Tibial artery (tissue), 4 donors: ENCODE measurements around the gene ZC3HAV1L.

Experiments used
- DNase-seq, 2 donors: peaks; one replicate each; pipeline ENCODE4 v3.0.0-alpha.2; 2019
- H3K27ac ChIP-seq, 2 donors: fragments of 200-600 bp; sonication (generic) in 1 of 2; 1 replicate in 1 of 2; 2 replicates in 1 of 2; pipeline ENCODE4 v1.5.1; 2018 to 2019; ENCODE audit warnings: mild to moderate bottlenecking in 1 of 2
- H3K27me3 ChIP-seq, 2 donors: fragments of 200-600 bp; sonication (generic) in 1 of 2; one replicate each; pipeline versions ENCODE4 v1.5.1 to v1.6.0; 2016 to 2019
- H3K36me3 ChIP-seq, 3 donors: fragments of 200-600 bp; sonication (generic) in 2 of 3; one replicate each; pipeline ENCODE4 v1.5.1; 2016 to 2019; ENCODE audit warnings: mild to moderate bottlenecking in 2 of 3
- H3K4me1 ChIP-seq, 4 donors: fragments of 200-600 bp; sonication (generic) in 2 of 4; 1 replicate in 3 of 4; 2 replicates in 1 of 4; pipeline ENCODE4 v1.5.1; 2016 to 2019
- H3K4me3 ChIP-seq, 2 donors: fragments of 200-600 bp; sonication (generic) in 1 of 2; 1 replicate in 1 of 2; 2 replicates in 1 of 2; pipeline ENCODE4 v1.5.1; 2018 to 2019; ENCODE audit warnings: mild to moderate bottlenecking in 2 of 2
- H3K9me3 ChIP-seq, 3 donors: fragments of 200-600 bp; sonication (generic) in 1 of 3; one replicate each; pipeline ENCODE4 v1.5.1; 2016 to 2019
- intact Hi-C: fragments of 100-400 bp; cut with DNase I; formaldehyde crosslinking; loops from one replicate; pipeline ENCODE4 v1.15.0; 2023; ENCODE audit warnings: low total_unique reads
- TF ChIP-seq, protein P1 (sequence below), 2 experiments: fragments of 200-600 bp in 1 of 2; fragments of 450-650 bp in 1 of 2; IDR thresholded peaks; one replicate each; pipeline ENCODE4 v1.5.1; 2017 to 2019; ENCODE audit warnings: antibody characterized with exemption in 2 of 2, mild to moderate bottlenecking in 1 of 2, moderate library complexity in 1 of 2

The ZC3HAV1L gene

DNA sequence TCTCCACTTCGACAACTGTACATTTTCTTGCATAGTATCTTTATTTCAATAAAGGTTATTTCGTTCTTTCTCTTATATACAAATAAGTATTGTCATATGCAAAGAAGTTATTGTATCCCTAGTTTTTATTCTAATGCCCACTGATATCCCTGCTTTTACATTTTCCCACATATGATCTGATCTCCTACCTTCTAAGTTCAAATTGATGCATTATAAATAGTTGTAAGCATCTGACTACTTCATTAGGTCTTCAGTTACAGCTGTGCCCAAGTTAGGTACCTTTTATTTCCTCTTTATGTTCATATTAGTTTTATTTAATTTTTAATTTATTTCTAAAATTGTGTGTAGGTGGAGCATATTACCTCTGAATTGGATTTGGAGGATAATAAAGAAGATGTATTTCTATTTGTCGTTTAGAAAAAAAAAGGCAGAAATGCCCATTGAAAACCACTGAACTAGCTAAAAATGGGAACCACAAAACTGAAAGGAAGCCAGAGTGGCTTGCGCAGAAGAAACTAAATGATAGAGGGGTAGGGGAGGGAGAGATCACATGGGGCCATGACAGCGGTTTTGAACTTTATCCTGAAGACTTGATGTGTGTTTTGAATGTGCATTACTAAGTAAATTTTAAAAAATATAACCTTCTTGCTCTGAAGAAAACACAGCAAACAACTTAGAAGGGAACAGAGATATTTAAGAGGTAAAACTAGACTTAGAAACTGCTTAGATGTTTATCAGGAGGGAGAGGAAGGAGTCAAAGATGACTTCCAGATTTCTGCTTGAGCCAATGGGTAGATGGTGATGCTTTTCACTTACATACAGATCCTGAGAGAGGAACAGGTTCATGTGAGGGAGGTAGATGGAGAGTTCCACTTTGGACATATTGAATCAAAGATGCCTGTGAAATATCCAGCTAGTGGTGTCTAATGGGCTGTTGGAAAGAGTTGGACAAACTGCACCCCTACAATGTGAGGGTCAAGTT, 9.3 kb upstream of the ZC3HAV1L start:
- intact Hi-C loops = no loop called here
- Histone ChIP-seq H3K36me3 (peaks cover 23 to 57% (median 39%) of the 10 kb centered on the region in 3 donors), H3K9me3 (no peaks in the 10 kb centered on the region), H3K4me3 (no peak overlapping the region), H3K27ac (no peak overlapping the region), H3K27me3 (no peaks in the 10 kb centered on the region), H3K4me1 (no peaks in the 10 kb centered on the region)
- TF ChIP-seq, protein P1, sequence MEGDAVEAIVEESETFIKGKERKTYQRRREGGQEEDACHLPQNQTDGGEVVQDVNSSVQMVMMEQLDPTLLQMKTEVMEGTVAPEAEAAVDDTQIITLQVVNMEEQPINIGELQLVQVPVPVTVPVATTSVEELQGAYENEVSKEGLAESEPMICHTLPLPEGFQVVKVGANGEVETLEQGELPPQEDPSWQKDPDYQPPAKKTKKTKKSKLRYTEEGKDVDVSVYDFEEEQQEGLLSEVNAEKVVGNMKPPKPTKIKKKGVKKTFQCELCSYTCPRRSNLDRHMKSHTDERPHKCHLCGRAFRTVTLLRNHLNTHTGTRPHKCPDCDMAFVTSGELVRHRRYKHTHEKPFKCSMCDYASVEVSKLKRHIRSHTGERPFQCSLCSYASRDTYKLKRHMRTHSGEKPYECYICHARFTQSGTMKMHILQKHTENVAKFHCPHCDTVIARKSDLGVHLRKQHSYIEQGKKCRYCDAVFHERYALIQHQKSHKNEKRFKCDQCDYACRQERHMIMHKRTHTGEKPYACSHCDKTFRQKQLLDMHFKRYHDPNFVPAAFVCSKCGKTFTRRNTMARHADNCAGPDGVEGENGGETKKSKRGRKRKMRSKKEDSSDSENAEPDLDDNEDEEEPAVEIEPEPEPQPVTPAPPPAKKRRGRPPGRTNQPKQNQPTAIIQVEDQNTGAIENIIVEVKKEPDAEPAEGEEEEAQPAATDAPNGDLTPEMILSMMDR (IDR thresholded peaks at IDR 0.05) = no peak
- no peak for DNase-seq

GRCh38 chr7:139043823-139044812, 8.3 kb upstream of the ZC3HAV1L start:
- no peaks in the 10 kb centered on the region for H3K9me3 ChIP-seq
- H3K27ac ChIP-seq = no peak overlapping the region
- peaks cover 18 to 49% (median 30%) of the 10 kb centered on the region in 3 donors for H3K36me3 ChIP-seq
- no peak overlapping the region for H3K4me3 ChIP-seq
- no peak for DNase-seq
- TF ChIP-seq, protein P1 (IDR thresholded peaks at IDR 0.05) = no peak
- intact Hi-C loops = no loop called here
- no peaks in the 10 kb centered on the region for H3K4me1 ChIP-seq
- H3K27me3 ChIP-seq = no peaks in the 10 kb centered on the region

DNA sequence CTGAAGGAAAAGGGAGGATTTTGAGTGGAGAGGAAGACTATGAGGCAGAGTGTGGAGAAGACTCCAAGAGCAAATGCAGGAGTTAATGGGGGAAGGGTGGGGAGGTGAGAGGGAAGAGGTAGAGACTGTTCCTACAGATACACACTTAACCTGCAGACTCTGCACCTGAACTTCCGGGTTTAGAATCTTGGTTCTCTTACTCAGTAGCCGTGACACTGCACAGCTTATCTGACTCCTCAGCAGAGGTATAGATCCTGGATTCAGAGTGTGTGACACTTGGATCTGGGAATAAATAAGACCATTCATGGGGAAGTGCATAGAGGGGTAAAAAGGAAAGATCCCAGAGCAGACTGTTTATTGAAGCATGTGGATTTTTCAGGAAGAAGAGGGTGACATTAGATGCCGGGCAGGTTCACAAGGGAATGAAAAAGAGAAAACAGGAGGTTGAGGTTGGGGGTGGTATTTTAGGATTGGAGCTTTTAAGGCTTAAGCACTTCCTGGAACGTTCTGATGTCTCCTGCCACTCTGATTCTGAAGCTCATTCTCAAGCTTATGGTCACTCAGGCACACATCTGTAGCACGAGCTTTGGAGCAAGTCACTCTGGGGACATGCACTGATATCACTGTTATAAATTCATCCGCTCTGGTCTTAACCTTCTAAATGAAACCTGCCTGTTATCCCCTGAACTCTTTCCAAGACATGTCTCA, 5.7 kb upstream of the ZC3HAV1L start:
- H3K27me3 ChIP-seq = no peaks in the 10 kb centered on the region
- TF ChIP-seq, protein P1 (IDR thresholded peaks at IDR 0.05) = no peak
- intact Hi-C loops = no loop called here
- peaks cover 8 to 23% (median 12%) of the 10 kb centered on the region in 3 donors for H3K36me3 ChIP-seq
- no peak overlapping the region for H3K4me3 ChIP-seq
- no peak overlapping the region for H3K27ac ChIP-seq
- no peak for DNase-seq
- H3K4me1 ChIP-seq = no peaks in the 10 kb centered on the region
- H3K9me3 ChIP-seq = no peaks in the 10 kb centered on the region

GRCh38 chr7:139038691-139039090, 2.8 kb upstream of the ZC3HAV1L start:
- Histone ChIP-seq H3K27ac (no peak overlapping the region), H3K4me3 (no peak overlapping the region), H3K9me3 (no peaks in the 10 kb centered on the region), H3K4me1 (peaks cover 0 to 18% (median 14%) of the 10 kb centered on the region in 4 donors), H3K27me3 (no peaks in the 10 kb centered on the region), H3K36me3 (peaks cover 0 to 3% (median under 1%) of the 10 kb centered on the region in 3 donors)
- no peak for DNase-seq
- intact Hi-C loops = no loop called here
- TF ChIP-seq, protein P1 (IDR thresholded peaks at IDR 0.05) = no peak

- Histone ChIP-seq H3K4me3 (no peak overlapping the region), H3K27me3 (no peaks in the 10 kb centered on the region), H3K36me3 (peaks cover 0 to 5% (median 3%) of the 10 kb centered on the region in 3 donors), H3K27ac (no peak overlapping the region), H3K4me1 (peaks cover 0 to 18% (median 14%) of the 10 kb centered on the region in 4 donors), H3K9me3 (no peaks in the 10 kb centered on the region)
- no peak for DNase-seq
- intact Hi-C loops = no loop called here
- TF ChIP-seq, protein P1 (IDR thresholded peaks at IDR 0.05) = no peak
Observed at GRCh38 chr7:139036901-139037300, 1.1 kb upstream of the ZC3HAV1L start.
